Body of pancreas (tissue), 4 donors: ENCODE measurements around the gene HOMER2.

Experiments used
- POLR2A ChIP-seq, 3 donors: fragments of 450-650 bp; IDR thresholded peaks; one replicate each; pipeline ENCODE4 v1.6.1; 2016; ENCODE audit warnings: antibody characterized with exemption in 3 of 3, mild to moderate bottlenecking in 2 of 3
- TF ChIP-seq, protein P1 (sequence below), 7 experiments: fragments of 450-650 bp in 4 of 7; fragments of 200-600 bp in 3 of 7; sonication (generic) in 3 of 7; IDR thresholded peaks; one replicate each; pipeline ENCODE4 v1.5.1; 2016 to 2019; ENCODE audit warnings: antibody characterized with exemption in 7 of 7

DNA sequence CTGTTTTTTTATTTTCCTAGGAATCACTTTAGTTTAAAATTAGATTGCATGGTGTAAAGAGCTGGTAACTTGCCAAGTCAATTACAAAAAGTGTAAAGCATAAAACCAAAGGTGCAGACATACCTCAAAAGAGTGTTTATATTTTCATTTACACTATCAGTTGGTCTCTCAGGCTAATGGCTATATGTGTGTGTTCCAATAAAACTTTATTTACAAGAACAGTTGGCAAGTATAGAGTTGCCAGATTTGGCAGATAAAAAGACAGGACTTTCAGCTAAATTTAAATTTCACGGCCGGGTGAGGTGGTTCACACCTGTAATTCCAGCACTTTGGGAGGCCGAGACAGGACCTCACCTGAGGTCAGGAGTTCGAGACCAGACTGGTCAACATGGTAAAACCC lies 41.1 kb downstream of the HOMER2 start:
- TF ChIP-seq, protein P1, sequence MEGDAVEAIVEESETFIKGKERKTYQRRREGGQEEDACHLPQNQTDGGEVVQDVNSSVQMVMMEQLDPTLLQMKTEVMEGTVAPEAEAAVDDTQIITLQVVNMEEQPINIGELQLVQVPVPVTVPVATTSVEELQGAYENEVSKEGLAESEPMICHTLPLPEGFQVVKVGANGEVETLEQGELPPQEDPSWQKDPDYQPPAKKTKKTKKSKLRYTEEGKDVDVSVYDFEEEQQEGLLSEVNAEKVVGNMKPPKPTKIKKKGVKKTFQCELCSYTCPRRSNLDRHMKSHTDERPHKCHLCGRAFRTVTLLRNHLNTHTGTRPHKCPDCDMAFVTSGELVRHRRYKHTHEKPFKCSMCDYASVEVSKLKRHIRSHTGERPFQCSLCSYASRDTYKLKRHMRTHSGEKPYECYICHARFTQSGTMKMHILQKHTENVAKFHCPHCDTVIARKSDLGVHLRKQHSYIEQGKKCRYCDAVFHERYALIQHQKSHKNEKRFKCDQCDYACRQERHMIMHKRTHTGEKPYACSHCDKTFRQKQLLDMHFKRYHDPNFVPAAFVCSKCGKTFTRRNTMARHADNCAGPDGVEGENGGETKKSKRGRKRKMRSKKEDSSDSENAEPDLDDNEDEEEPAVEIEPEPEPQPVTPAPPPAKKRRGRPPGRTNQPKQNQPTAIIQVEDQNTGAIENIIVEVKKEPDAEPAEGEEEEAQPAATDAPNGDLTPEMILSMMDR (IDR thresholded peaks at IDR 0.05) = no peak
- TF ChIP-seq POLR2A (IDR thresholded peaks at IDR 0.05) = no peak
